Tibial nerve (tissue), 4 donors: Measurements from ENCODE around the gene SAXO1. TPM values are rescaled to one million over a fixed set of nuclear protein-coding genes. Genes with fewer than 3 reads are reported as not detected.
"Not testable (repeated sequence)": the region's sequence is repeated elsewhere in the genome, so short reads cannot be mapped to it uniquely, and the experiment has no call there.

Experiments used
- DNase-seq, 2 donors: peaks; one replicate each; pipeline ENCODE4 v3.0.0-alpha.2; 2019; ENCODE audit warnings: low spot score in 2 of 2
- H3K27ac ChIP-seq, 4 donors: fragments of 200-600 bp; sonication (generic) in 3 of 4; one replicate each; pipeline ENCODE4 v1.5.1; 2017 to 2019; ENCODE audit warnings: mild to moderate bottlenecking in 1 of 4
- H3K27me3 ChIP-seq, 2 donors: fragments of 200-600 bp; sonication (generic) in 1 of 2; one replicate each; pipeline versions ENCODE4 v1.5.1 to v1.6.0; 2017 to 2019
- H3K36me3 ChIP-seq, 3 donors: fragments of 200-600 bp; sonication (generic); one replicate each; pipeline ENCODE4 v1.5.1; 2018 to 2019
- H3K4me1 ChIP-seq, 4 donors: fragments of 200-600 bp; sonication (generic) in 3 of 4; one replicate each; pipeline ENCODE4 v1.5.1; 2017 to 2019
- H3K4me3 ChIP-seq, 4 donors: fragments of 200-600 bp; sonication (generic) in 3 of 4; one replicate each; pipeline ENCODE4 v1.5.1; 2017 to 2019; ENCODE audit warnings: mild to moderate bottlenecking in 1 of 4, moderate library complexity in 1 of 4
- H3K9me3 ChIP-seq, 4 donors: fragments of 200-600 bp; sonication (generic) in 3 of 4; one replicate each; pipeline ENCODE4 v1.5.1; 2017 to 2019
- CTCF ChIP-seq, 5 experiments: fragments of 200-600 bp in 3 of 5; fragments of 450-650 bp in 2 of 5; sonication (generic) in 3 of 5; IDR thresholded peaks; one replicate each; pipeline ENCODE4 v1.5.1; 2016 to 2019; ENCODE audit warnings: antibody characterized with exemption in 5 of 5, mild to moderate bottlenecking in 3 of 5, moderate library complexity in 2 of 5
- EP300 ChIP-seq, 2 donors: sonication (generic); formaldehyde crosslinking; IDR thresholded peaks; one replicate each; pipeline ENCODE4 v1.6.1; 2017; ENCODE audit warnings: antibody characterized with exemption in 2 of 2, mild to moderate bottlenecking in 1 of 2
- POLR2A ChIP-seq, 2 donors: fragments of 450-650 bp; IDR thresholded peaks; one replicate each; pipeline ENCODE4 v1.6.1; 2017; ENCODE audit warnings: antibody characterized with exemption in 2 of 2, mild to moderate bottlenecking in 2 of 2, moderate library complexity in 2 of 2
- WGBS, 2 donors: methylation state at CpG; one replicate each; pipeline ENCODE4 v1.1.5; 2018; 5-methylcytosine and 5-hydroxymethylcytosine counted together
- total RNA-seq, 4 donors: library from RNA; depleted of rRNA; stranded (reverse); fragments of >200 nt; gene quantifications; one replicate each; pipeline ENCODE4 v1.1.0, GENCODE V29; 2016

SAXO1 gene
- total RNA-seq, 4 donors from 2014 or later: 0.39 to 1.0 TPM; not detected in 2

GRCh38 chr9:19023078-19023477 lies 9.9 kb downstream of the SAXO1 start:
- Histone ChIP-seq H3K9me3 (no peaks in the 10 kb centered on the region), H3K36me3 (no peaks in the 10 kb centered on the region), H3K27me3 (no peaks in the 10 kb centered on the region), H3K4me3 (no peak overlapping the region), H3K27ac (no peak overlapping the region), H3K4me1 (no peaks in the 10 kb centered on the region)
- no peak for DNase-seq
- no peak for TF ChIP-seq EP300 (IDR thresholded peaks at IDR 0.05)
- WGBS, 2 donors: 65 to 70% methylated on average over 5 of the region's 5 CpGs

- Histone ChIP-seq H3K27ac (no peak overlapping the region), H3K4me1 (no peaks in the 10 kb centered on the region), H3K9me3 (no peaks in the 10 kb centered on the region), H3K4me3 (no peak overlapping the region), H3K36me3 (no peaks in the 10 kb centered on the region), H3K27me3 (no peaks in the 10 kb centered on the region)
- WGBS, 2 donors: 89 to 94% methylated on average over 2 of the region's 2 CpGs
- DNase-seq: no peak
- TF ChIP-seq EP300 (IDR thresholded peaks at IDR 0.05): no peak
- no peak for TF ChIP-seq POLR2A (IDR thresholded peaks at IDR 0.05)
- TF ChIP-seq CTCF (IDR thresholded peaks at IDR 0.05): no peak
Measured at GRCh38 chr9:19022206-19022605, 10.8 kb downstream of the SAXO1 start.

- H3K4me3 ChIP-seq, DNase-seq, H3K36me3 ChIP-seq, H3K27me3 ChIP-seq, H3K27ac ChIP-seq, H3K9me3 ChIP-seq, H3K4me1 ChIP-seq: not testable (repeated sequence)
- 95 to 96% methylated on average over 2 of the region's 2 CpGs for WGBS, 2 donors
Measured at GRCh38 chr9:19021649-19022048, 11.4 kb downstream of the SAXO1 start.

GRCh38 chr9:19020886-19021455 lies 12.0 kb downstream of the SAXO1 start:
- Histone ChIP-seq H3K27ac (no peak overlapping the region), H3K4me3 (no peak overlapping the region), H3K36me3 (no peaks in the 10 kb centered on the region), H3K27me3 (no peaks in the 10 kb centered on the region), H3K9me3 (no peaks in the 10 kb centered on the region), H3K4me1 (no peaks in the 10 kb centered on the region)
- 70 to 93% methylated on average over 3 of the region's 3 CpGs for WGBS, 2 donors
- no peak for DNase-seq
- TF ChIP-seq EP300 (IDR thresholded peaks at IDR 0.05): no peak
- TF ChIP-seq POLR2A (IDR thresholded peaks at IDR 0.05): no peak
- TF ChIP-seq CTCF (IDR thresholded peaks at IDR 0.05): no peak

- Histone ChIP-seq H3K4me1 (no peaks in the 10 kb centered on the region), H3K27me3 (no peaks in the 10 kb centered on the region), H3K27ac (no peak overlapping the region), H3K9me3 (no peaks in the 10 kb centered on the region), H3K36me3 (no peaks in the 10 kb centered on the region), H3K4me3 (no peak overlapping the region)
- no peak for TF ChIP-seq EP300 (IDR thresholded peaks at IDR 0.05)
- no peak for TF ChIP-seq CTCF (IDR thresholded peaks at IDR 0.05)
- TF ChIP-seq POLR2A (IDR thresholded peaks at IDR 0.05): no peak
- 59 to 69% methylated on average over 4 of the region's 4 CpGs for WGBS, 2 donors
- DNase-seq: no peak
Measured at GRCh38 chr9:19018201-19018600, 14.8 kb downstream of the SAXO1 start.

GRCh38 chr9:19009391-19009965 lies 23.5 kb downstream of the SAXO1 start:
- H3K4me3 ChIP-seq: no peak overlapping the region
- H3K27ac ChIP-seq: no peak overlapping the region
- 70 to 73% methylated on average over 5 of the region's 5 CpGs for WGBS, 2 donors
- H3K9me3 ChIP-seq: no peaks in the 10 kb centered on the region
- no peaks in the 10 kb centered on the region for H3K27me3 ChIP-seq
- no peaks in the 10 kb centered on the region for H3K36me3 ChIP-seq
- H3K4me1 ChIP-seq: no peaks in the 10 kb centered on the region
- TF ChIP-seq EP300 (IDR thresholded peaks at IDR 0.05): no peak
- DNase-seq: no peak

GRCh38 chr9:19000133-19000532 lies 32.9 kb downstream of the SAXO1 start:
- no peaks in the 10 kb centered on the region for H3K36me3 ChIP-seq
- no peak for TF ChIP-seq CTCF (IDR thresholded peaks at IDR 0.05)
- TF ChIP-seq POLR2A (IDR thresholded peaks at IDR 0.05): no peak
- no peak for TF ChIP-seq EP300 (IDR thresholded peaks at IDR 0.05)
- H3K9me3 ChIP-seq: peaks cover 0 to 11% (median 0%) of the 10 kb centered on the region in 4 donors
- no peaks in the 10 kb centered on the region for H3K4me1 ChIP-seq
- no peak overlapping the region for H3K27ac ChIP-seq
- no peaks in the 10 kb centered on the region for H3K27me3 ChIP-seq
- WGBS, 2 donors: 90 to 100% methylated on average over 2 to 13 of the region's 16 CpGs
- DNase-seq: no peak
- H3K4me3 ChIP-seq: no peak overlapping the region
